Smooth muscle cell (in vitro differentiated cells): ENCODE results near the gene HMGCS1. TPM values are rescaled to one million over a fixed set of nuclear protein-coding genes. Genes with fewer than 3 reads are reported as not detected.

Experiments
- DNase-seq: peaks from one replicate; lab custom pipeline; 2025; ENCODE audit not compliant: unreplicated experiment; lab: John Stamatoyannopoulos, UW
- H2AFZ ChIP-seq: fragments of 200-600 bp; sonication (generic); 2 replicates; pipeline ENCODE4 v1.6.0; 2016; ENCODE audit warnings: antibody characterized with exemption, low read depth, mild to moderate bottlenecking
- H3F3A ChIP-seq: fragments of 200-600 bp; sonication (generic); 2 replicates; pipeline ENCODE4 v1.6.0; 2017; ENCODE audit warnings: antibody characterized with exemption, low read depth
- H3K27ac ChIP-seq: fragments of 200-600 bp; sonication (generic); 2 replicates; pipeline ENCODE4 v1.5.1; 2016; ENCODE audit warnings: low read depth, mild to moderate bottlenecking
- H3K27me3 ChIP-seq: fragments of 200-600 bp; sonication (generic); 2 replicates; pipeline ENCODE4 v1.6.1; 2016; ENCODE audit warnings: low read depth, mild to moderate bottlenecking
- H3K36me3 ChIP-seq: fragments of 200-600 bp; sonication (generic); 2 replicates; pipeline ENCODE4 v1.5.1; 2016; ENCODE audit warnings: low read depth
- H3K4me1 ChIP-seq: fragments of 200-600 bp; sonication (generic); 2 replicates; pipeline ENCODE4 v1.5.1; 2016; ENCODE audit warnings: low read depth
- H3K4me2 ChIP-seq: fragments of 200-600 bp; sonication (generic); 2 replicates; pipeline ENCODE4 v1.6.0; 2016; ENCODE audit warnings: mild to moderate bottlenecking
- H3K4me3 ChIP-seq: fragments of 200-600 bp; sonication (generic); 2 replicates; pipeline ENCODE4 v1.5.1; 2016; ENCODE audit warnings: mild to moderate bottlenecking
- H3K79me2 ChIP-seq: fragments of 200-600 bp; sonication (generic); 2 replicates; pipeline ENCODE4 v1.6.0; 2016; ENCODE audit warnings: low read depth, mild to moderate bottlenecking
- H3K9ac ChIP-seq: fragments of 200-600 bp; sonication (generic); 2 replicates; pipeline ENCODE4 v1.6.0; 2016; ENCODE audit warnings: low read depth
- H3K9me3 ChIP-seq: fragments of 200-600 bp; sonication (generic); replicated peaks from 2 replicates; pipeline ENCODE4 v1.5.1; 2016; ENCODE audit warnings: low read depth
- H4K20me1 ChIP-seq: fragments of 200-600 bp; sonication (generic); 2 replicates; pipeline ENCODE4 v1.6.0; 2016; ENCODE audit warnings: low read depth
- WGBS: methylation state at CpG from one replicate; pipeline ENCODE4 v1.1.7; 2016; ENCODE audit warnings: low lambda C conversion rate; 5-methylcytosine and 5-hydroxymethylcytosine counted together
- polyA plus RNA-seq: library from polyadenylated mRNA; unstranded; fragments of >200 nt; fragmentation: Nextera tagmentation; extraction: Ambion mirVana; gene quantifications from 2 replicates; pipeline ENCODE4 v1.2.1, GENCODE V29; 2016
- total RNA-seq: library from RNA; depleted of rRNA; stranded (reverse); fragments of >200 nt; gene quantifications from 2 replicates; pipeline ENCODE4 v1.2.3, GENCODE V29; 2014
- TF ChIP-seq, protein P1 (sequence below): fragments of 200-600 bp; sonication (generic); IDR thresholded peaks from 2 replicates; pipeline ENCODE4 v1.5.1; 2017; ENCODE audit warnings: borderline replicate concordance, mild to moderate bottlenecking, antibody characterized with exemption; ENCODE audit not compliant: insufficient read depth, poor library complexity, severe bottlenecking

The HMGCS1 gene
- total and polyA plus RNA-seq, 2 experiments from 2014 or later = 51.8 to 94.0 TPM

DNA sequence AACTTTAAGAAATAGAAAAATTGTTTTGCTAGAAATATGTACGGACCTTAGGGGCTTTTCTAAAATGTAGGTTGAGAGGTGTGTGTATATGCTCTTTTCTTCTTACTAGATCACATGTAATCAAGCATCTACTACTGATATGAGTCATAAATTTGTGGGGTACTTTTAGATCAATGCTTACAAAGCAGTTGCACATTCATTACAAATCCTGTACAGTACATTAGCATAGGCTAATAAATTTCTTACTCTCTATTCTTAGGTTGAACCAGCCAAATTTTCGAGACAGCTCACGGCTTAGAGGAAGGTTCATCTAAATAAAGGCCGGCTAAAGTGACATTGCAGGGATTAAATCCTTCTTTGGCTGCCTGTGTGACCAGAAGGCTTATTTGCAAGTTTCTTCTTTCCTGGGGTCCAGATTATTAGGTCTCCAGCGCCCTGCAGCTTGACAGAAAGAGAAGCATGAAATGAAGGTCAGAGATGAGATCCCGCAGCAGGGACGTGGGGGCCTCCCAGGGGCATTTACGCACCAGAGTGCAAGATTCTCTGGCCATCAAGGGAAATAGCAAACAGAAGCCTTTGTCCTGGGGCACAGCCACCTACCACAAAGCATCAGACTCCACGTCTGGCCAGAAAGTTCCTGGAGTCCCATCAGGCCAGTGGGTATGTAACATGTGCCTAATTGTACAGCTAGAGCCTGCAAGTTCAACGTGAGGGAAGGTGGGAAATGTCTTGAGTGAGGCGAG is 68.2 kb downstream of the HMGCS1 start:
- Histone ChIP-seq H3K27me3 (peaks cover 5% of the 10 kb centered on the region), H3K9me3 (no peaks in the 10 kb centered on the region), H3K4me3 (no peak overlapping the region), H4K20me1 (no peaks in the 10 kb centered on the region), H3K79me2 (no peaks in the 10 kb centered on the region), H3K4me2 (no peak overlapping the region), H2AFZ (no peak overlapping the region), H3K36me3 (no peaks in the 10 kb centered on the region), H3K27ac (no peak overlapping the region), H3K4me1 (peaks cover 5% of the 10 kb centered on the region), H3K9ac (no peak overlapping the region), H3F3A (no peaks in the 10 kb centered on the region)
- 85% methylated on average over 11 of the region's 11 CpGs for WGBS
- no peak for DNase-seq
- TF ChIP-seq, protein P1, sequence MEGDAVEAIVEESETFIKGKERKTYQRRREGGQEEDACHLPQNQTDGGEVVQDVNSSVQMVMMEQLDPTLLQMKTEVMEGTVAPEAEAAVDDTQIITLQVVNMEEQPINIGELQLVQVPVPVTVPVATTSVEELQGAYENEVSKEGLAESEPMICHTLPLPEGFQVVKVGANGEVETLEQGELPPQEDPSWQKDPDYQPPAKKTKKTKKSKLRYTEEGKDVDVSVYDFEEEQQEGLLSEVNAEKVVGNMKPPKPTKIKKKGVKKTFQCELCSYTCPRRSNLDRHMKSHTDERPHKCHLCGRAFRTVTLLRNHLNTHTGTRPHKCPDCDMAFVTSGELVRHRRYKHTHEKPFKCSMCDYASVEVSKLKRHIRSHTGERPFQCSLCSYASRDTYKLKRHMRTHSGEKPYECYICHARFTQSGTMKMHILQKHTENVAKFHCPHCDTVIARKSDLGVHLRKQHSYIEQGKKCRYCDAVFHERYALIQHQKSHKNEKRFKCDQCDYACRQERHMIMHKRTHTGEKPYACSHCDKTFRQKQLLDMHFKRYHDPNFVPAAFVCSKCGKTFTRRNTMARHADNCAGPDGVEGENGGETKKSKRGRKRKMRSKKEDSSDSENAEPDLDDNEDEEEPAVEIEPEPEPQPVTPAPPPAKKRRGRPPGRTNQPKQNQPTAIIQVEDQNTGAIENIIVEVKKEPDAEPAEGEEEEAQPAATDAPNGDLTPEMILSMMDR = no peak

DNA sequence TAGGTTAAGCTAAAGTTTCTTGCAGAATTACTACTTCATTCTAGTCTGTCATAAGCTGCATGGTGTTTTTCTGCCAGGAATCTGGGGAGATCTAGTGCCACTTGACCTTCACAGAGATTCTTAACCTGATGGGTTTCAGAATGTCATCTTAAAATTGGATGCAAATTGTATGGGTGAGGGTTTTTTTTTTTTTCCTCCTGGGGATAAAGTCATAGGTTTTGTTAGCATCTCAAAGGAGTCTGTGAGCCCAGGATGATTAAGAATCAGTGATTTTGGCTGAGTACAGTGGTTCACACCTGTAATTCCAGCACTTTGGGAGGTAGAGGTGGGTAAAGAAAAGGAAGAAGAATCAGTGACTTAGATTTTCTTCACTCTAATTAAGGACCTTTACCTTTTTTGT is 69.9 kb downstream of the HMGCS1 start:
- TF ChIP-seq, protein P1 = no peak
- H3K27me3 ChIP-seq = peaks cover 5% of the 10 kb centered on the region

DNA sequence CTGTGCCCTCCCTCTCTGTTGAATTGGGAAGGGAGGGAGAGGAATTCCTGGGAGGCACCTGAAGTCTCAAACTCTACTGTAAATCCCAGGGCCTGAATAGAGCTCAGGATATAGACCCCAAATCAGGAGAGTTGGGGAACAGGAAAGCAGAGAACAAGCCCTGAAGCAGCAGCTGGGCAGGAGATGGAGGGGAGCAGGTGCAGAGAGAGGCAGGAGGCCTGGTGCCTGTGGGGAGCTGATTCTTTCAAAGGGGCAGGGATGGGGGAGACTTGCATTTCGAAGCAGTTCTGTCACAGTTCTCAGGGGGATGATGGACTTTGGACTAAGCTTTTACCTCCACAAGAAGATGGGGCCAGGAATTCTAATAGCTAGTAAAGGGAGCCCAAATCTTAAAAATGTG is 71.0 kb downstream of the HMGCS1 start:
- H3K27me3 ChIP-seq = peaks cover 5% of the 10 kb centered on the region
- DNase-seq = no peak

More for the DNA sequence above, 69.9 kb downstream of the HMGCS1 start:
- DNase-seq = no peak
- Histone ChIP-seq H3K27ac (no peak overlapping the region), H3K9ac (no peak overlapping the region), H3K4me3 (no peak overlapping the region), H4K20me1 (no peaks in the 10 kb centered on the region), H3F3A (no peaks in the 10 kb centered on the region), H2AFZ (no peak overlapping the region), H3K79me2 (no peaks in the 10 kb centered on the region), H3K4me2 (no peak overlapping the region), H3K36me3 (no peaks in the 10 kb centered on the region), H3K9me3 (no peaks in the 10 kb centered on the region), H3K4me1 (peaks cover 5% of the 10 kb centered on the region)

More for the DNA sequence above, 71.0 kb downstream of the HMGCS1 start:
- Histone ChIP-seq H2AFZ (no peak overlapping the region), H3K79me2 (no peaks in the 10 kb centered on the region), H4K20me1 (no peaks in the 10 kb centered on the region), H3K4me3 (no peak overlapping the region), H3K4me2 (no peak overlapping the region), H3K9me3 (no peaks in the 10 kb centered on the region), H3K36me3 (no peaks in the 10 kb centered on the region), H3F3A (no peaks in the 10 kb centered on the region), H3K9ac (no peak overlapping the region), H3K4me1 (peaks cover 5% of the 10 kb centered on the region), H3K27ac (no peak overlapping the region)
- TF ChIP-seq, protein P1 = no peak
- WGBS = 56% methylated on average over 1 of the region's 1 CpG

Other genes starting within 250 kb of the HMGCS1 start
- 27.7 and 36.1 TPM in 2 replicates for gene ZNF131, start 192.5 kb downstream of the HMGCS1 start, total RNA-seq
- 23.9 and 24.2 TPM in 2 replicates for gene ZNF131, start 192.5 kb downstream of the HMGCS1 start, polyA plus RNA-seq
- 0.54 and 2.8 TPM in 2 replicates for gene NIM1K, start 121.2 kb downstream of the HMGCS1 start, total RNA-seq
- 0.17 and 0.71 TPM in 2 replicates for gene NIM1K, start 121.2 kb downstream of the HMGCS1 start, polyA plus RNA-seq
- gene CCL28, start 99.0 kb upstream of the HMGCS1 start, total RNA-seq = 0.22 and 0.27 TPM in 2 replicates
- gene CCL28, start 99.0 kb upstream of the HMGCS1 start, polyA plus RNA-seq = 0.19 TPM in 1 of 2 replicates, not detected in the other
- 22.9 and 26.2 TPM in 2 replicates for gene TMEM267, start 170.5 kb upstream of the HMGCS1 start, total RNA-seq
- gene TMEM267, start 170.5 kb upstream of the HMGCS1 start, polyA plus RNA-seq = 7.4 and 10.1 TPM in 2 replicates
- gene C5orf34, start 201.7 kb upstream of the HMGCS1 start, total RNA-seq = 7.5 and 12.4 TPM in 2 replicates
- 2.6 and 3.4 TPM in 2 replicates for gene C5orf34, start 201.7 kb upstream of the HMGCS1 start, polyA plus RNA-seq
- 135 and 155 TPM in 2 replicates for gene PAIP1, start 243.7 kb upstream of the HMGCS1 start, total RNA-seq
- 133 and 137 TPM in 2 replicates for gene PAIP1, start 243.7 kb upstream of the HMGCS1 start, polyA plus RNA-seq